ENCODE results near the gene SLC46A2.

DNA sequence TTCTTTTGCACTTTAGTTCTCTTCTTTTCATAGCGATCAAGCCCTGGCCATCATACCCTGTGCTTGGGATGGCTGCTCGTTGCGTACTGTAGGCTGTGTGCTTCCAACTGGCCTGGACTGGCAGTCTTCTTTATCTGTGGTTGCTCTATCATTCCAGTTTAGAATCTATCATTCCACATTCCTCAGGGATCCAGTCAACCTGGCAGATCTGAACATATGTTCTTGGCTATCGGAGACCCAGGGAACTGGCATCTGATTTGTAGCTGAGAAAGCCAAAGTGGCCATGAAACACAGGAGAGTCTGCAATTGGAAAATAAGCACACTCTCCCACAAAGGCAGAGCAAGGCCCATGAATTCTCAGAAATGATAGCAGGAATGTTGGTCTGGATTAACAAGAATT lies 22.6 kb upstream of the SLC46A2 start:
- no peak for TF ChIP-seq POLR2A (IDR thresholded peaks at IDR 0.05)
- TF ChIP-seq, protein P1, sequence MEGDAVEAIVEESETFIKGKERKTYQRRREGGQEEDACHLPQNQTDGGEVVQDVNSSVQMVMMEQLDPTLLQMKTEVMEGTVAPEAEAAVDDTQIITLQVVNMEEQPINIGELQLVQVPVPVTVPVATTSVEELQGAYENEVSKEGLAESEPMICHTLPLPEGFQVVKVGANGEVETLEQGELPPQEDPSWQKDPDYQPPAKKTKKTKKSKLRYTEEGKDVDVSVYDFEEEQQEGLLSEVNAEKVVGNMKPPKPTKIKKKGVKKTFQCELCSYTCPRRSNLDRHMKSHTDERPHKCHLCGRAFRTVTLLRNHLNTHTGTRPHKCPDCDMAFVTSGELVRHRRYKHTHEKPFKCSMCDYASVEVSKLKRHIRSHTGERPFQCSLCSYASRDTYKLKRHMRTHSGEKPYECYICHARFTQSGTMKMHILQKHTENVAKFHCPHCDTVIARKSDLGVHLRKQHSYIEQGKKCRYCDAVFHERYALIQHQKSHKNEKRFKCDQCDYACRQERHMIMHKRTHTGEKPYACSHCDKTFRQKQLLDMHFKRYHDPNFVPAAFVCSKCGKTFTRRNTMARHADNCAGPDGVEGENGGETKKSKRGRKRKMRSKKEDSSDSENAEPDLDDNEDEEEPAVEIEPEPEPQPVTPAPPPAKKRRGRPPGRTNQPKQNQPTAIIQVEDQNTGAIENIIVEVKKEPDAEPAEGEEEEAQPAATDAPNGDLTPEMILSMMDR (IDR thresholded peaks at IDR 0.05), result no peak

Data from heart left ventricle (tissue), 13 donors.